Naive B cell (primary cell): ENCODE measurements around the gene WNK2. TPM values are rescaled to one million over a fixed set of nuclear protein-coding genes. Genes with fewer than 3 reads are reported as not detected.
A peak's percentile ranks its signal among the peaks of the same experiment; 100 is the strongest.

Experiments used
- ATAC-seq, 2 donors: fragments of 150-1000 bp; cut with Tn5 transposase; 2 replicates each; pipeline ENCODE4 v1.10.0; 2021; ENCODE audit warnings: low read depth in 2 of 2, mild to moderate bottlenecking in 2 of 2, moderate library complexity in 2 of 2
- DNase-seq: peaks from one replicate; pipeline ENCODE4 v3.0.0; 2022
- H3K27ac Mint-ChIP-seq, 6 donors: one replicate each; pipeline ENCODE4 v1.8.0; 2020 to 2022; ENCODE audit warnings: mild to moderate bottlenecking in 6 of 6, mixed read lengths in 6 of 6, moderate library complexity in 5 of 6, inconsistent platforms in 2 of 6
- H3K27me3 Mint-ChIP-seq, 3 donors: one replicate each; pipeline ENCODE4 v1.8.0; 2021 to 2022; ENCODE audit warnings: mixed read lengths in 3 of 3, mild to moderate bottlenecking in 1 of 3
- H3K36me3 Mint-ChIP-seq, 2 donors: one replicate each; pipeline ENCODE4 v1.8.0; 2020 to 2022; ENCODE audit warnings: mixed read lengths in 2 of 2, inconsistent platforms in 1 of 2, mild to moderate bottlenecking in 1 of 2
- H3K4me1 Mint-ChIP-seq, 3 donors: one replicate each; pipeline ENCODE4 v1.8.0; 2020 to 2022; ENCODE audit warnings: mixed read lengths in 3 of 3, inconsistent platforms in 1 of 3, mild to moderate bottlenecking in 1 of 3, moderate library complexity in 1 of 3
- H3K4me3 Mint-ChIP-seq, 8 donors: one replicate each; pipeline ENCODE4 v1.8.0; 2020 to 2022; ENCODE audit warnings: mild to moderate bottlenecking in 8 of 8, mixed read lengths in 8 of 8, moderate library complexity in 8 of 8, inconsistent platforms in 2 of 8
- H3K9me3 Mint-ChIP-seq, 7 donors: one replicate each; pipeline ENCODE4 v1.8.0; 2020 to 2022; ENCODE audit warnings: mixed read lengths in 7 of 7, mild to moderate bottlenecking in 5 of 7, inconsistent platforms in 2 of 7, moderate library complexity in 1 of 7
- polyA plus RNA-seq, 6 donors: library from polyadenylated mRNA; unstranded; fragments of 300-500 nt; fragmentation: Illumina TruSeq; gene quantifications; one replicate each; pipeline ENCODE4 v1.2.3, GENCODE V29; 2021; ENCODE audit warnings: low read depth in 6 of 6

The WNK2 gene
- polyA plus RNA-seq, 6 donors from 2014 or later = not detected

DNA sequence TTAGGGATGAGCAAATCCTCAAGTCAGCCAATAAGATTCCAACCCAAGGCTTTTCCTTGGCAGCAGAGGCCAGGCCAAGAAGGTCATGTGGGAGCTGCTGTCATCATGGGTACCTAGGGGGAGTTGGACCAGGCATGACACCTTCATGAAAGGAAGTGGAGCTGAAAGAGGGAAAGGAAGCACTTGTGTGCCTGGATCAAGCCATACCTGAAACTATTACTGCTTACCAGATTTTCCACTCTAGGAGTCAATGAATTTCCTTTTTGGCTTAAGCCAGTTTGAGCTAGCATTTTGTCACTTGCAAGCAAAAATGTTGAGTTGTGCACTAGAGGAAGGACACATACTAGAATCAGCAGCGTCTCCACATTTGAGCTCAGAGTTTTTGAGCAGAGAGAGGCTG, 14.5 kb upstream of the WNK2 start:
- Mint-ChIP-seq H3K27ac (peak overlapping the region in 1 of 6 donors; percentile 84), H3K4me3 (no peak overlapping the region), H3K4me1 (no peaks in the 10 kb centered on the region), H3K36me3 (no peaks in the 10 kb centered on the region), H3K9me3 (no peaks in the 10 kb centered on the region), H3K27me3 (peaks cover 0 to 21% (median 0%) of the 10 kb centered on the region in 3 donors)
- ATAC-seq (no peak), DNase-seq (no peak)

DNA sequence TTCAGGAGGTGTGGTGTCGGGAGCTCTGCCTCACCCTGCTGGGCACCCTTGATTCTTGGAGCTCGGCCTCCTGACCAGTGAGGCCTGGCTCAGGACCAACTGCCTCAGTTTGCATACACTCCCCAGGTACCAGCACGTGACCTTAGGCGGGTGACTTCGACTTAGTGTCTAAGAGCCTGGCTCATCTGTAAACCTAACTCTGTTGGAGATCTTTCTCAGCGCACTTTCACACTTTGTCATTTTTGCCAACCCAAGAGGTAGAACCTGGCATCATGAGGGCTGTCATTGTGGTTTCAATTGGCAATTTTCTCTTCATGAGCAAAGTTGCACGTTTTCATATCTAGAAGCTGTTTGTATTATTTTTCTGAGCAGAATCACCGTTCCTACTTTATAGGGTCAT, 13.4 kb upstream of the WNK2 start:
- Mint-ChIP-seq H3K27ac (no peak overlapping the region), H3K27me3 (peaks cover 0 to 21% (median 0%) of the 10 kb centered on the region in 3 donors), H3K4me1 (no peaks in the 10 kb centered on the region), H3K4me3 (no peak overlapping the region), H3K9me3 (no peaks in the 10 kb centered on the region), H3K36me3 (no peaks in the 10 kb centered on the region)
- ATAC-seq (no peak), DNase-seq (no peak)

DNA sequence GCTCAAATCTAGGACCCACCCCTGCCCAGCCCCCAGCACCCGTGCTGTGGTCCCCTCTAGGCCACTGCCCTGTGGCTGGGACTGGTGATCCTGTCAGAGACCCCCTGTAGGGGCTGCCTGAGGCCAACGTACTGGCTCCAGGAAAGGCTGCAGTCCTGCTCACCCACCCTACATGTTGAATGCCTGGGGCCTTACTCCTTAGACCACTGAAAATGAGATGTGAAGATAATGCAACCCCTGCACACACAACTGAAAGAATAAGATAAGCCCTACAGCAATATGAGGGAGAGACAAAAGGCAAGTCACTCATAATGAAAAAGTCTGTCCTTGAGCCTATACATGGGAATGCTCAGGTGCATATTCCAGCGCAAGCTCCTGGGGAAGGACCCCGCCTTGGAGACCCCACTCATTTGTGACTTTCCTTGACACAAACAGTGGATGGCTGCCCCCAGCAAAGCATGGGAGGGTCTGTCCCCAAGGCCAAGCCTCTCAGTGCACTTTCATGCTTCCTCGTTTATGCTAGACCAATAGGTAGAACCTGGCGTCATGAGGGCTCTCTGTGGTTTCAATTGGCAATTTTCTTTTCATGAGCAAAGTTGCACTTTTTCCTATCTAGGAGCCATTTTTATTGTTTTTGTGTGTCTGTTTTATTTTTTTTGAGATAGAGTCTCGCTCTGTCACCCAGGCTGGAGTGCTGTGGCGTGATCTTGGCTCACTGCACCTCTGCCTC, 12.5 kb upstream of the WNK2 start:
- no peak overlapping the region for H3K4me3 Mint-ChIP-seq
- ATAC-seq (no peak), DNase-seq (no peak)
- H3K36me3 Mint-ChIP-seq = no peaks in the 10 kb centered on the region
- H3K27ac Mint-ChIP-seq = no peak overlapping the region
- H3K9me3 Mint-ChIP-seq = no peaks in the 10 kb centered on the region
- H3K27me3 Mint-ChIP-seq = peaks cover 0 to 21% (median 0%) of the 10 kb centered on the region in 3 donors
- no peaks in the 10 kb centered on the region for H3K4me1 Mint-ChIP-seq

- H3K4me1 Mint-ChIP-seq = no peaks in the 10 kb centered on the region
- H3K4me3 Mint-ChIP-seq = no peak overlapping the region
- no peaks in the 10 kb centered on the region for H3K9me3 Mint-ChIP-seq
- peak overlapping the region in 1 of 6 donors; percentile 41 for H3K27ac Mint-ChIP-seq
- H3K27me3 Mint-ChIP-seq = peaks cover 0 to 21% (median 4%) of the 10 kb centered on the region in 3 donors
- no peak for DNase-seq
- H3K36me3 Mint-ChIP-seq = no peaks in the 10 kb centered on the region
- ATAC-seq = no peak
These were observed 11.1 kb upstream of the WNK2 start for GRCh38 chr9:93172666-93173364.

DNA sequence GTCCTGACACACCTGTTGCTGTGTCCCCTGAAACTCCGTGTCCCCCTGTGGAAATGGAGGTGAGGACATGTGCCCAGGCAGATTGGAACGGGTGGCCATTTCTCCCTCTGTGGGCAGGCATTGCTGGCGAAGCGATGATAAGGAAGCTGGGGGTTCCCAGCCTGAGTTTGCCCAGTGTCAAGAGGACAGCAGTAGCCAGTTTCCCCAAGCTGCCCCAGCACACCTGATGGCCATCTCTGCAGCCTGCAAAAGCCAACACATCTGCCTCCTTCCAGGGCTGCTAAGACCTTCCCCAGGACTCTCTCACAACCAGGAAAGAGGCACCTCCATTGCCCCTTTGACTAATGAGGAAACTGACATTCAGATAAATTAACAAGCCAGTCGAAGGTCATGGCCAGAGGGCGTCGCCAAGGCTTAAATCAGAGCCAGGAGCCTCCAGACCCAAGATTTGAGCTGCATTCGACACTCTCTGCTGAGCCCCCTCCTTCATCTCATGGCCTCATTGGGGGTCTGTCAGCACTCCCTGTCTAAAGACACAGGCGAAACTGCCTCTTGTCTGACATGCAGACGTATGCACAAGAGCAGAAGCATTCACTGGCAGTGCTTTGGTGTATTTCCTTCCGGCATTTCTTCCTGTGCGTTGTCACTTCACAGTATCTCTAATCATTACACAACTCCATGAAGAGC, 10.4 kb upstream of the WNK2 start:
- Mint-ChIP-seq H3K36me3 (no peaks in the 10 kb centered on the region), H3K4me3 (no peak overlapping the region), H3K27ac (no peak overlapping the region), H3K27me3 (peaks cover 4 to 21% (median 6%) of the 10 kb centered on the region in 3 donors), H3K9me3 (no peaks in the 10 kb centered on the region), H3K4me1 (no peaks in the 10 kb centered on the region)
- no peak for DNase-seq
- ATAC-seq = no peak

GRCh38 chr9:93174976-93175375, 9.0 kb upstream of the WNK2 start:
- DNase-seq (no peak), ATAC-seq (no peak)
- H3K36me3 Mint-ChIP-seq = no peaks in the 10 kb centered on the region
- peaks cover 5 to 23% (median 12%) of the 10 kb centered on the region in 3 donors for H3K27me3 Mint-ChIP-seq
- H3K4me1 Mint-ChIP-seq = no peaks in the 10 kb centered on the region
- no peaks in the 10 kb centered on the region for H3K9me3 Mint-ChIP-seq
- H3K27ac Mint-ChIP-seq = no peak overlapping the region
- no peak overlapping the region for H3K4me3 Mint-ChIP-seq

GRCh38 chr9:93177676-93178075, 6.3 kb upstream of the WNK2 start:
- no peak overlapping the region for H3K4me3 Mint-ChIP-seq
- ATAC-seq = no peak
- no peak overlapping the region for H3K27ac Mint-ChIP-seq
- peaks cover 11 to 47% (median 32%) of the 10 kb centered on the region in 3 donors for H3K27me3 Mint-ChIP-seq
- H3K9me3 Mint-ChIP-seq = no peaks in the 10 kb centered on the region
- H3K36me3 Mint-ChIP-seq = no peaks in the 10 kb centered on the region
- H3K4me1 Mint-ChIP-seq = peaks cover 0 to 2% (median 0%) of the 10 kb centered on the region in 3 donors
- no peak for DNase-seq

GRCh38 chr9:93178851-93179786, 4.8 kb upstream of the WNK2 start:
- Mint-ChIP-seq H3K4me1 (peaks cover 6 to 13% (median 9%) of the 10 kb centered on the region in 3 donors), H3K4me3 (no peak overlapping the region), H3K27ac (peak overlapping the region in 2 of 6 donors; percentile 24 to 39), H3K36me3 (no peaks in the 10 kb centered on the region), H3K9me3 (no peaks in the 10 kb centered on the region), H3K27me3 (peaks cover 19 to 46% (median 42%) of the 10 kb centered on the region in 3 donors)
- DNase-seq = no peak
- ATAC-seq = no peak

DNA sequence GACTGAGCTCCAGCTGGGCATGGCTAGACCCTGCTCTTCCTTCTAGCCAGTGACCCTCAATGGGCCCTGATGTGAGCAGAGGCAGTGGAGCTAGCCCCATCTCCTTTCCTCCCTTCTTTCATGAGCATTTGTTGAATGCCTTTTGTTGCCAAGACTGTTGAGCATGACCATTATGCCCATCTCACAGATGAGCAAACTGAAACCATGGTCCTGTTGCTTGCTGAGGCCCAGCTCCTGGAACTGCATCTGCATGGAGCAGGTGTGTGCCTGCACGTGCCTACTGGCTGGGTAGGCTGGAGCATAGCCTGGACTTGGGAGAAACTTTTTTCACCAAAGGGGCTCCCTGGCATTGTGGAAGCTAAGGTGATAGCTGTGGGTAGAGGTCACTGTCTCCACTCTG, 3.0 kb upstream of the WNK2 start:
- no peaks in the 10 kb centered on the region for H3K36me3 Mint-ChIP-seq
- ATAC-seq = no peak
- no peak overlapping the region for H3K27ac Mint-ChIP-seq
- H3K4me3 Mint-ChIP-seq = no peak overlapping the region
- H3K9me3 Mint-ChIP-seq = no peaks in the 10 kb centered on the region
- DNase-seq = no peak
- peaks cover 6 to 17% (median 9%) of the 10 kb centered on the region in 3 donors for H3K4me1 Mint-ChIP-seq
- peaks cover 19 to 51% (median 46%) of the 10 kb centered on the region in 3 donors for H3K27me3 Mint-ChIP-seq

GRCh38 chr9:93181672-93182435, 2.1 kb upstream of the WNK2 start:
- peaks cover 6 to 22% (median 9%) of the 10 kb centered on the region in 3 donors for H3K4me1 Mint-ChIP-seq
- ATAC-seq (no peak), DNase-seq (no peak)
- H3K9me3 Mint-ChIP-seq = no peaks in the 10 kb centered on the region
- no peaks in the 10 kb centered on the region for H3K36me3 Mint-ChIP-seq
- peak overlapping the region in 1 of 8 donors; percentile 16 for H3K4me3 Mint-ChIP-seq
- H3K27me3 Mint-ChIP-seq = peaks cover 19 to 60% (median 52%) of the 10 kb centered on the region in 3 donors
- H3K27ac Mint-ChIP-seq = no peak overlapping the region

GRCh38 chr9:93182572-93182971, 1.4 kb upstream of the WNK2 start:
- Mint-ChIP-seq H3K27ac (peak overlapping the region in 1 of 6 donors; percentile 34), H3K36me3 (no peaks in the 10 kb centered on the region), H3K4me3 (peak overlapping the region in 4 of 8 donors; percentile 54 to 74 (median 70)), H3K9me3 (no peaks in the 10 kb centered on the region), H3K4me1 (peaks cover 6 to 22% (median 13%) of the 10 kb centered on the region in 3 donors), H3K27me3 (peaks cover 20 to 64% (median 56%) of the 10 kb centered on the region in 3 donors)
- no peak for ATAC-seq
- DNase-seq = no peak

- DNase-seq (no peak), ATAC-seq (no peak)
- Mint-ChIP-seq H3K4me1 (peaks cover 6 to 22% (median 14%) of the 10 kb centered on the region in 3 donors), H3K36me3 (no peaks in the 10 kb centered on the region), H3K9me3 (no peaks in the 10 kb centered on the region), H3K27ac (peak overlapping the region in 1 of 6 donors; percentile 47), H3K27me3 (peaks cover 21 to 66% (median 57%) of the 10 kb centered on the region in 3 donors), H3K4me3 (peak overlapping the region; percentile 70 to 87 (median 80))
These were observed 742 bp upstream of the WNK2 start for GRCh38 chr9:93183131-93183662.
